ENCODE data around the gene RAB29.

DNA sequence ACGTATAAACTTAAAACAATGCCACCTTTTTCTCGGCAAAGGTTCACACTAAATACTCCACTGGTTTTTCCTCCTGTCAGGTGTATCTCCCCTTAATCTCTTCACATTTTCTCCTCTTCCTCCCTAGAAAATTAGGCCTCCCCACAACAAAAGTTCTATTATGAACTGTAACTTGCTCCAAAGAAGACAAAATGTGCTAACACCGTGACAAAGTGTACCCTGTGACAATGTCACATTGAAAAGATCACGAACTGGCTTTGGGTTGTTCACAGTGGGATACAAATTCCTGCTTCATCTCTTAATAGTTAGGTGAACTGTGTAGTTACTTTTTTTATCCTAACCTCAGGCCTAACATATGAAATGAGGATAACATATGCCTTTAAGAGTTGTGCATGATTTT lies 31.3 kb downstream of the RAB29 start:
- TF ChIP-seq YY1 (IDR thresholded peaks at IDR 0.05; ENCODE audit: insufficient read depth, insufficient read length): no peak
- TF ChIP-seq SUZ12 (IDR thresholded peaks at IDR 0.05; ENCODE audit: extremely low read depth, insufficient read depth, insufficient read length): no peak
